ENCODE measurements around the gene TSPAN32. TPM values are rescaled to one million over a fixed set of nuclear protein-coding genes. Genes with fewer than 3 reads are reported as not detected.

TSPAN32 gene
- total RNA-seq, 1 experiment from 2014 or later: not detected

DNA sequence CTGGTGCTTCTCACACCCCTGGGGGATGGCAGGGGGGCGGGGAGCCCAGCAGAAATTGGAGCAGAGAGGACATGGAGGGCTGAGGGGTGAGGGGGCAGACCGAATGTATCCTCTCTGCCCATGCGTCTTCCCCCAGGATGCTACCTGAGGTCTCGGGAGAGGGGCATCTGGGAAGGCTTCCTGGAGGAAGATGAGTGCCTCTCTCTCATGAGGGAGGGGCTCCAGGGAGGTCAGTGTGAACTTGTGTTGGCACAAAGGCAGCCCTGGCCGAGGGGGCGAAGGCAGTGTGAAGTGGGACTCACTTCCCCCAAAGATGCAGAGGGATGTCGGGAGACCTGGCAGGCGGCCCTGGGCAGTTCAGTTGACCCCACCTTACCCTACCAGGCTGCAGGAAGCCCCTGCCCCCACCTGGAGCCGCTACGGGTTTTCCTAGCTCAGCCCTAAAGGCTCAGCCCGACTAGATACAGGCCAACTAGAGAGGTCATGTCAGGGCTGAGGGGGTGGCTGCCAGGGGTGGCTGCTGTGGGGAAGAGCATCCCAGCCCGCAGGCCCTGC is 41.8 kb upstream of the TSPAN32 start:
- no peaks in the 10 kb centered on the region for H3K27me3 ChIP-seq (replicated peaks; ENCODE audit: insufficient read depth, low read depth, low read length, poor library complexity)
- TF ChIP-seq EZH2 (IDR thresholded peaks at IDR 0.05; ENCODE audit: borderline replicate concordance, low read depth, low read length, poor library complexity, severe bottlenecking): no peak
- no peak for TF ChIP-seq CTCF (conservative IDR thresholded peaks at IDR 0.05; ENCODE audit: low read depth, low read length)
- no peaks in the 10 kb centered on the region for H3K4me1 ChIP-seq (ENCODE audit: insufficient read depth, low read length, poor library complexity, severe bottlenecking)
- ChIA-PET CTCF (no interaction called here), POLR2A (ENCODE audit: low non-redundant PET) (no interaction called here)
- intact Hi-C loops (cut with micrococcal nuclease; ENCODE audit: unreplicated experiment): no loop called here
- BruUV-seq (replicated peaks): no TSS peak
- H3K9me3 ChIP-seq (ENCODE audit: low read depth, low read length, poor library complexity, severe bottlenecking): no peaks in the 10 kb centered on the region
- DNase-seq (ENCODE audit: low spot score): no peak
- no peak overlapping the region for H3K4me3 ChIP-seq (ENCODE audit: low read depth, low read length, poor library complexity, severe bottlenecking)
- no peak overlapping the region for H3K27ac ChIP-seq (ENCODE audit: low read depth, low read length, poor library complexity, severe bottlenecking)
- H3K36me3 ChIP-seq (ENCODE audit: insufficient read depth, low read length, poor library complexity, severe bottlenecking): no peaks in the 10 kb centered on the region

DNA sequence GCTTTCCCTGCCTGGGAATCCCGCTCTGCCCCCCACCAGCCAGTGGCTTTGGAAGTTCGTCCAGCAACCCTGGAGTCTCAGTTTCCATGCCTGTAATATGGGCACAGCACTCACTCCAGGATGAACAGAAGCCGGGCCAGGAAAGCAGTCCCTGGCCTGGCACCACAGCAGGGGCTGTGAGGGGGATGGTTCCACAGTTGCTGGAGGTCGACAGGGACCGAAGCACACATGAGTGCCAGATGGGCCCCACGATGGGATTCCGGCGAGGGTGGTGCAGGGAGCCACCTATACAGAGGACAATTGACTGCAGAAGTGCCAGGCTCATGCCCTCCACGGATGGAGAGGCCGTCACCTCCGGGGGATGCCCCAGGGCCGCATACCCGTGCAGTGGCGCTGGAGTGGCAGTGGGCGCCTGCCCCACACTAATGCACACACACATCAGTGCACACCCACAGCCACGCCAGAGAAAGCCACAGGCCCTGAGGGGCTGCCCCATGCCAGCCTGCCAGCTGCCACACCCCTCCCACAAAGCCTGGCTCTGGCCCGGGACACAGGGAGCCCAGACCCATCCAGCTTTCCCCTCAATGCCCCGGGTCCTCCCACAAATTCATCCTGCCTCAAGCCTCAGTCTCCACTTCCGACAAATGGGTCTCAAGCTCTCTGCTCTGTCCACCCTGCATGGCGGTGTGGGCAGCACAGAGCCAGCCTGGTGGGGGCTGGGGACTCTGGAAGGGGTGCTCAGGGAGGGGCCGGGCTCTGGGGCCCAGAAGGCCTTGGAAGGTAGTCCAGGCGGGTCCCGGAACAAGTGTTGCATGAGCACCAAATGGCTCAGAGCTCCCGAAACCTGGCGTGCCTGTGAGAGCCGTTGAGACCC is 41.1 kb upstream of the TSPAN32 start:
- BruUV-seq (replicated peaks): no TSS peak
- Histone ChIP-seq H3K4me1 (ENCODE audit: insufficient read depth, low read length, poor library complexity, severe bottlenecking) (no peaks in the 10 kb centered on the region), H3K9me3 (ENCODE audit: low read depth, low read length, poor library complexity, severe bottlenecking) (no peaks in the 10 kb centered on the region), H3K27me3 (replicated peaks; ENCODE audit: insufficient read depth, low read depth, low read length, poor library complexity) (no peaks in the 10 kb centered on the region), H3K4me3 (ENCODE audit: low read depth, low read length, poor library complexity, severe bottlenecking) (no peak overlapping the region), H3K27ac (ENCODE audit: low read depth, low read length, poor library complexity, severe bottlenecking) (no peak overlapping the region), H3K36me3 (ENCODE audit: insufficient read depth, low read length, poor library complexity, severe bottlenecking) (no peaks in the 10 kb centered on the region)
- intact Hi-C loops (cut with micrococcal nuclease; ENCODE audit: unreplicated experiment): no loop called here
- ChIA-PET CTCF (no interaction called here), POLR2A (ENCODE audit: low non-redundant PET) (no interaction called here)
- DNase-seq (ENCODE audit: low spot score): no peak
- TF ChIP-seq CTCF (conservative IDR thresholded peaks at IDR 0.05; ENCODE audit: low read depth, low read length) (no peak), EZH2 (IDR thresholded peaks at IDR 0.05; ENCODE audit: borderline replicate concordance, low read depth, low read length, poor library complexity, severe bottlenecking) (no peak)

DNA sequence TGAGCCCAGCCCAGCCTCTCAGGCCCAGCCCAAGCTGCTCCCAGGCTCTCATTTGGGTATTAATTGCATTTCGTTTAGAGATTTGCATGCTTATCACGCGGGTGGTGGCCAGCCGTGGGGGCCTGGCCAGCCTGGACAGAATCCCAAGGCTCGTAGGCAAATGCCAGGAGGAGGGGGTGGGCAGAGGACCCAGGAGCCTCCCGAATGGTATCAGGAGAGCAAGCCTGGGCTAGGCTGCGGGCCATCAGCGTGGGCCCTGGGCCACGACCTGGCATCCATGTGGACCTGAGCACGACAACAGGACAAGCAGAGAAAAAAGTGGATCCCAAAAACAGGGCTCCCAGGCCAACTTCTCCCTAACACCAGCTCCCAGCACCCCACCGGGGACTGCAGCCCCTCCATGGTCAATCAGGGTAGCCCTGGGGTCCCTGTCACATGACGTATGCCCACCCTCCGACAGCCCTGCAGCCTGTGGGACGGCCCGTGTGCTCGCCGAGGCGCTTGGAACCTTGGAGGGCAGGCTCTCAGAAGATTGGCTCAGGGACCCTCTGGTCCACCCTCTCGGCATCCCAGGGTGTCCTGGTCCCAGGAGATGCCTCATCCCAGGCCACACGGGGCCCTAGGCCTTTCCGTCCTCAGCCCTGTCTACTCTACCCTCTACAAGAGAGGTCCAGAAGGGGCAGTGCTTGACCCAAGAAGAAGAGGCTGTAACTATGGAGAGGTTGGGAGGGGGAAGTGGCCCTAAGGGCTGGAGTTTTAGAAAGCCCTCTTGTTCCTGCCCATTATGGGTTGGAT is 40.2 kb upstream of the TSPAN32 start:
- no peak for DNase-seq (ENCODE audit: low spot score)
- ChIA-PET POLR2A (ENCODE audit: low non-redundant PET) (no interaction called here), CTCF (no interaction called here)
- no TSS peak for BruUV-seq (replicated peaks)
- Histone ChIP-seq H3K27me3 (replicated peaks; ENCODE audit: insufficient read depth, low read depth, low read length, poor library complexity) (no peaks in the 10 kb centered on the region), H3K36me3 (ENCODE audit: insufficient read depth, low read length, poor library complexity, severe bottlenecking) (no peaks in the 10 kb centered on the region), H3K4me3 (ENCODE audit: low read depth, low read length, poor library complexity, severe bottlenecking) (no peak overlapping the region), H3K27ac (ENCODE audit: low read depth, low read length, poor library complexity, severe bottlenecking) (no peak overlapping the region), H3K4me1 (ENCODE audit: insufficient read depth, low read length, poor library complexity, severe bottlenecking) (no peaks in the 10 kb centered on the region), H3K9me3 (ENCODE audit: low read depth, low read length, poor library complexity, severe bottlenecking) (no peaks in the 10 kb centered on the region)
- TF ChIP-seq EZH2 (IDR thresholded peaks at IDR 0.05; ENCODE audit: borderline replicate concordance, low read depth, low read length, poor library complexity, severe bottlenecking): no peak
- no peak for TF ChIP-seq CTCF (conservative IDR thresholded peaks at IDR 0.05; ENCODE audit: low read depth, low read length)
- intact Hi-C loops (cut with micrococcal nuclease; ENCODE audit: unreplicated experiment): no loop called here

Measured in A673 (cell line).